GM08714 (cell line): ENCODE measurements around the gene PRDM16.

Experiments used
- H3K4me3 ChIP-seq: fragments of 200-500 bp; sonication (Bioruptor generic); 2 replicates; pipeline ENCODE4 v1.5.1; 2014; ENCODE audit warnings: mild to moderate bottlenecking, low read length, inconsistent platforms
- ZNF274 ChIP-seq: IDR thresholded peaks from 2 replicates; pipeline ENCODE4 v1.6.1; 2012; ENCODE audit warnings: mild to moderate bottlenecking, low read depth, low read length

The PRDM16 gene

DNA sequence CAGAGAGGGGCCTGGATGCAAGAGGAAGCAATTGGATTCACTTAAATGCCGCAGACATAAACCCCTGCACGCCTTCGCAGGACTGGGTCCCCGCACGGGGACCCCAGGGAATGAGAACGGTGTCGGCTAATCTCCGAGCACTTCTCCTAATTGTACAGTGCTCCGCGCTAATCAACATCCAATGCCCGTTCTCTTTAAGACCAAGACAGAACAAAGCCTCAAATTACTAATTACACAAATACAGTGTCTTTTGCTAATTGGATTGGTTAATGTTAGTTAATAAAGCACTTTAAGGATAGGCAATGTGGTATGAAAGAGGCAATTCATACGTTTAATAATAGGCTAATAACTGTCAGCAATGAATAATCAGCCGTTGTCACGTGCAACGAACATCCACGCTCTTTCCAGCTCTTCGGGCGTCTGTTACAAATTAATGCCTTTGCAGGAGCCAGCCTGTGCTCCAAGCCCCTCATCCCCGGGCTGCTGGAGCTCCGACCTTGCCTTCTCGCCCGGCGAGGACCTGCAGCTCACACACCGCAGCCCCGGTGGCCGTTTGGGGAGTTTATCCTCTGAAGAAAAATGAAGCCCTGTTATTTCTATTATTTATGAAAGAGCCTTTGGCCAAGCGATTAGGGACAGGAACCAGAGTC is 157.8 kb downstream of the PRDM16 start:
- no peak overlapping the region for H3K4me3 ChIP-seq
- TF ChIP-seq ZNF274: no peak

DNA sequence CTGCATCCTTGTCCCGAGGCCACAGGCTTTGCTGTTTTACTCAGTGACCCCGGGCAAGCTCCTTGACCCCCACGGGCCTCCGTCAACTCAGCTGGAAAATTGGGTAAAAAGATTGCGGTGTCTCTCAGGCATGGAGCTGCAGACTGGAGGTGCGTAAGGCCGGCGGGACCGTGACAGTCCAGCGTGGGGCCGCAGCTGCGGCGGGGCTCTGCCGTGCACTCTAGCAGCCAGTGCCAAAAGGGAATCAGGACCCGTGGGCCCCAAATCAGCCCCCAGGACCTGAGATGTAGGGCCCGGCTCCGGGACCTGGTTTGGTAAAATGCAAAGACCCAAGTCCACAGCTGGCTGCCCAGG is 158.3 kb downstream of the PRDM16 start:
- H3K4me3 ChIP-seq: no peak overlapping the region
- no peak for TF ChIP-seq ZNF274

DNA sequence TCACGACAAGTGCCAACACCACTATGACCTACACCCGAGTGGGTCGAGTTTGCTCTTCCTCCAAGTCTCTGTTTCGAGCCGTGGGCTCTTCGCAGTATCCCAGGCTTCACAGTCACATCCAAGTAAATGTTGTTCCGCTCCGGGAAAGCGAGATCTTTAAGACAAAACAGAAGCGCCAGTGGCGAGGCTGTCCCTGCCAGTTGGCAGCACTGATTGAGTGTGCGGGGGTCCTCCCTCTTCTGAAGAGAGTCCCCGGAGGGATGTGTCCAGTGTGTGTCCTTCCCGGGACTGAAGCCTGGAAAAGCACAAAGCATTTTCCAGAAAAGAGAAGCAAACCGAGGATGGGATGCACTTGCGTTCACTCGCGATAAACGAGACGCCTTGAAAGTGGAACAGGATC is 158.9 kb downstream of the PRDM16 start:
- H3K4me3 ChIP-seq: no peak overlapping the region
- TF ChIP-seq ZNF274: no peak

DNA sequence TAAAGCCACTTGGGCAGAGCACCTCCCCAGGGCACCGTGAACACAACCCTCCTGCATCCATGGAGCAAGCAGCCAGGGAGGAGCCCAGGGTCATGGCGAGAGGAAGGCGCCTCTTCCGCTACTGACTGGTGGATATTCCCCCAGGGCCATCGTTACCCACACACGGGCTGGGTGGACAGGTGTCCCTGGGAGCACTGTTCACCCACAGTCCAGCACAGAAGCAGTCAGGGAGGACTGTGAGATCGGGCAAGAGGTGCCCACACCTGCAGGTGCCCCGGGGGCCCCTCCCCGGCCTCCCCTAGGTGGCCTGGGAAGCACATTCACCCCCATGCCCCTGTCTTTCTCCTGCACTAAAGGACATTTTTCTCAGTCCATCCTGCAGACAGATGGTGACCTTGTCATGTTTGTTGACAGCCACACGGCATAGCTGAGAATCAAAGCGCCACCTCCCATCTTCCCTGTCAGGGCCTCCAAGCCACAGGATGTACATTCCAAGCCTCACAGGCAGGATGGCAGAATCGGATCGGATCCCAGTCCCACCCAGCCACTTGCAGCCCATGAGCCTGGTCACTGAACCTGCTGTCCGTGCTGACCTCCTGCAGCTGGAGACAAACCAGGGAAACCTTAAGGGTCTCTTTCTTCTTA is 160.2 kb downstream of the PRDM16 start:
- H3K4me3 ChIP-seq: no peak overlapping the region
- no peak for TF ChIP-seq ZNF274

DNA sequence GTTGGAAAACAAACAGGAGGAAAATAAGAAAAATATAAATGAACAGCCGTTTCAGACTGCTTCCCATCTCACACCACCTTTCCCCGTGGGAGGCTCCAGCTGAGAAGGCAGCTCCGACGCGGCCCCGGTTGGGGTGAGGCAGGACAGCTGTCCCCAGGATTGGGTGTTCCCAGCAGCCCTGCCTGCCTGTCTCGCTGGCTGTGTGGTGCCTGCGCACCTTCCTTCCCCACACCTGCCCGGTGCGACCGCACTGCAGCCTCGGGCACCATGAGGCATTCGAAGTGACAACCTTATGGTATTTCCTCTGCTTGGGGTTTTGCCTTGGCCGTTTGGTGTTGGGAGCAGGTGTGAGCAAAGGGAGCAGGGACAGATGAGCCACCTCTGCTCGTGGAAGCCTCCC is 161.6 kb downstream of the PRDM16 start:
- no peak overlapping the region for H3K4me3 ChIP-seq
- TF ChIP-seq ZNF274: no peak

DNA sequence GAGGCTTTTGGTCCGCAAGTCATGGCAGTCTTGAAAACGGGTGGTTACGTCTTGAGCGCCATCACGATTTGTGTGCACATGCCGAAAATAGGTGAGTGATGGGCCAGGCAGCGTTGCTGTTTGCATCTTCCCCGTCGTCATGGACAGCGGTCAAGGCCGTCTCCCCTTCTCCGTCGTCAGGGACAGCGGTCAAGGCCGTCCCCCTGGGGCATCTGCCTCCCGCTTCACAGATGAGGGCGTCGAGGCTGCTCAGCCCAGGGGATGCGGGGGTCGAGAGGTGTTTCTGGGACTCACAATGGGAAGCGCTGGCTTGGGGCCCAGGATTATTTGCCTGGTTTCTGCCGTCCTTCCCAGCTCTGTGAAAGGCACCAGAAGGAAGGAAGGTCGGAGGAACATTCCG is 162.2 kb downstream of the PRDM16 start:
- TF ChIP-seq ZNF274: no peak

DNA sequence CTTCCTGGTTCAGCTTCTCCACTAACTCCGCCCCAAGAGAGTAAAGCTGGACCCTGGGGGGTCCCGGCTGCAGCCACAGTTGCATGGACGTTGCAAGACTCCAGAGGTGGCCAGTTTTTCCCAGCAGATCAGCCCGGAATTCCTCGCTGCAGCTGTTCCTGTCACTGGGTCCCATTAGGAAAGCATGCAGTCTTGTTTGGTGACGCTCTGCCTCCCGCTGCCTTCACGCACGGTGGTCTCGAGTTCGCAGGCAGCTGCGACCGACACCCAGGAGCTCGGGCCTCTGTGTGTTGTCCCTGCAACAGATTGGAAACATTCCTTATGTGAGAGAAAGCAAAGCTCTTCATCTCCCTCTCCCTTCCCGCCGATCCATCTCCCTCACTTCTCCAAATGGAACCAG is 162.8 kb downstream of the PRDM16 start:
- H3K4me3 ChIP-seq: no peak overlapping the region

More for the DNA sequence above, 162.2 kb downstream of the PRDM16 start:
- H3K4me3 ChIP-seq: no peak overlapping the region

DNA sequence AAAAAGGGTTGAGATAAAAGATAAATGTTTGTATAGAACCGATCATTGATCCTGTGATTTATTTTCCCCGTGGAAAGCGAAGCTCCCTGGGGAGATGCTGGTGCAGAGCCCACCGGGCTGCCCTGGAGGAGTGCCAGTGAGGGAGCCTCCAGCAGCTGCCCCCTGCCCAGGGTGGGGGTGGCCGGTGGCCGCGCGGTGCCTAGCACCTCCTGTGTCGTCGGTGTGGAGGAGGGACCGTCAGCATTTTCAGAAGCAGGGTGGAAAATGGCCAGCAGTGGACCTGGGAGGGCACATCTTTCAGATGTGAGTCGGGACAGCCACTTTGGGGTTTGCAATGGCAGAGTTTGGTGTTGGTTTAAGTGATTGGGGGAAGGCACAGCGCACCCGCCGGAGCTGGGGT is 164.0 kb downstream of the PRDM16 start:
- no peak overlapping the region for H3K4me3 ChIP-seq
- no peak for TF ChIP-seq ZNF274

More for the DNA sequence above, 162.8 kb downstream of the PRDM16 start:
- no peak for TF ChIP-seq ZNF274

DNA sequence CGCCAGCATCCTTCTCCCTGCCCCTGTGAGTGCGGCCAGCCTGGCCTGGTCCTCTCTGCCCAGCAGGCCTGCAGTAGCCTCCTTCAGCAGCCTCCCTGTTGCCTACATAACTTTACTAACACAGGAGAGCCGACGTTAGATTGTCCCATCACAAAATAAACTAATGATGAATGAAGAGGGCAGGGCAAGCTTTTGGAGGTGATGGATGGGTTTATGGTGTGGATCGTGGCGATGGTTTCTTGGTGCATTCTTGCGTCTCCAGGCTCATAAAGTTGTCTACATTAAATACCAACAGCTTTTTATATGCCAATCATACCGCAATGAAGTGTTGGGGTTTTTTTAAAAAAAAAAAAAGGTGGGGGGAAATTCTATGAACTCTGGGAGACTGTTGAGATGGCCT is 164.5 kb downstream of the PRDM16 start:
- TF ChIP-seq ZNF274: no peak
- H3K4me3 ChIP-seq: no peak overlapping the region

DNA sequence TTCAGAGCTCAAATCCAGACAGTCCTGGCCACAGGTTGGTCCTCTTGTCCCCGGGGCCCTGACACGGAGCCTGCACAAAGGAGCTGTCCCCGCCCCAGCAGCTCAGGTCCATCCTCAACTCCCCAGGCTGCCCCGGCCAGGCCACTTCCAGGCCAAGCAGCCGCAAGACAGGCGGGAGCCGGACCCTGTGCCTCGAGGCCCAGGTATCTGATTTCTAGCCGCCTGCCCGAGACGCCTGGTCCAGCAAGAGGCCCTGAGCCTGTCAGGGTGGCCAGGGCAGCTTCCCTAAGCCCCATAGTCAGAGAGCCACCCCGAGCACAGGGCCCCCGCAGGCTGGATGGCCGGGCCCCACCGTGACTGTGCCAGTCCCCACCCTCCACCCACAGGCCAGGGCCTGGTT is 165.3 kb downstream of the PRDM16 start:
- no peak for TF ChIP-seq ZNF274
- H3K4me3 ChIP-seq: no peak overlapping the region

DNA sequence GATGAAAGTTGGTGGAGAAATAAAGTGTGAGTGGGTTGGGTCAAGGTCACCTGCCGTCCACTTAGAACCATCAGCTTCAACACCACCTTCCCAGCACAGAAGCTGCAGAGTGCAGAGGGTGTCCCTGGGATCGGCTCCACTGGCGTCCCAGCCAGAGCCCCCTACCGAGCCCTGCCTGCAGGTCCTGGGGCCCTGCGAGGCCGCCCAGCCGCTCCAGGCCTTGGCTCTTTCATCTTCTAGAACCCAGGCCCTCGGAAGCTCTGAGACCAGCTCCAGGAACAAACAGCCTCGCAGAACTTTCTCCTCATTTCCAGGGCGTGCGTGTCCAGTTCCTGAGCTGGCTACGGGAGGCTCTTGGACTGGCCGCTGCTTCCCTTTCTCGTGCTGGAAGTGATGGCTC is 166.0 kb downstream of the PRDM16 start:
- H3K4me3 ChIP-seq: no peak overlapping the region
- no peak for TF ChIP-seq ZNF274

DNA sequence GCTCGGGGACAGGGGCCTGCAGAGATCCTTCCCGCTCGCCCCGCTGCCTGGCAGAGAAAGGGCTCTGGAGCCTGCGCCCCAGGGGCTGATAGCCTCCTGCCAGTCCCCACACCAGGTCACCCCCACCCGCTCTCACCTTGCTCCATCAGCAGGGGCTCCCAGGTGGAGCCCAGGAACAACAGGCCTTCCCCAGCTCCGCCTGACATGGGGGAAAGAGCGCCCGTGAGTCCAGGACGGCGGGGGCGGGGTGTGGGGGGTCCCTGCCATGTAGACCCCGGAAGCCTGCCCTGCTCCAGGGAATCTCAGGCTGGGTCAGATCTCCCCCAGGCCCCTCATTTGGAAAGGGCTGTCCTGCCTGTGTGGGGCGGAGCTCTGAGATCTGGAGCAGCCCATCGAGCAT is 166.5 kb downstream of the PRDM16 start:
- no peak overlapping the region for H3K4me3 ChIP-seq
- TF ChIP-seq ZNF274: no peak

DNA sequence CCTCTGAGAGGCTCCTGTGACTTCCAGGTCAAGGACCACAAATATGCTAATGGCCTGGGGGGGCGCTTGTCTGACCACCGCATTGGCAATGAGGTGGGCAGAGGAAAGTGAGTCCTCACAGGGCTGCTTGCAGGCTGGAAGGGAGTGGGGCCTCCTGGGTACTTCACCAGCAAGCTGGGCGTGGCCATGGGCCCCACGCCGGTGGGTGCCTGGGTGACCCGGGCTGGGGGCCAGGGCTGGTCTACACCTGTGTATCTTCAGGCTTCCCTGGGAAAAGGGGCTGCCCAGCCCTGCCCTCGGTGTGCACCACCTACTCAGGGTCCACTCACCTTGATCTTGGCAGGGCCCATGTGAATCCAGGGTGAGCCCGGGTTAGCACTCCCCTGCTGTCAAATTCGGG is 167.4 kb downstream of the PRDM16 start:
- H3K4me3 ChIP-seq: no peak overlapping the region
- no peak for TF ChIP-seq ZNF274

DNA sequence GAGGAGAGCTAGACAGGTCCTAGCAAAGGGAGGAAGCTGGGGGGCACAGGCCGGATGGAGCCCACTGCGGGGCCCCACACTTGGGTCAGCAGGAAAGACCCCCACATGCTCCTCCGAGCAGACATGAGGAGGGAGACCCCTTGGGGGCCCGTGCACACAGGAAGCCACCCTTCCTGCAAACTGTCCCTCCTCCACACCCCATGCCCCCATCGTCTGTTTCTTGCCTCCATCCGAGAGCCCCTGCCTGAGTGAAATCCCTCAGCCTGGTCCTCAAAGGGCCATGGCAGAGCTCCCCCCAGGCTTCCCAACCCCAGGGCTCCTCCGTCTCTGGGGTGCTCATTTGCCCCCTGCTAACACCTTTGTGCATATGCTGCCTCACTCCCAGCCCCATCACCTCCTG is 168.0 kb downstream of the PRDM16 start:
- TF ChIP-seq ZNF274: no peak
- no peak overlapping the region for H3K4me3 ChIP-seq

DNA sequence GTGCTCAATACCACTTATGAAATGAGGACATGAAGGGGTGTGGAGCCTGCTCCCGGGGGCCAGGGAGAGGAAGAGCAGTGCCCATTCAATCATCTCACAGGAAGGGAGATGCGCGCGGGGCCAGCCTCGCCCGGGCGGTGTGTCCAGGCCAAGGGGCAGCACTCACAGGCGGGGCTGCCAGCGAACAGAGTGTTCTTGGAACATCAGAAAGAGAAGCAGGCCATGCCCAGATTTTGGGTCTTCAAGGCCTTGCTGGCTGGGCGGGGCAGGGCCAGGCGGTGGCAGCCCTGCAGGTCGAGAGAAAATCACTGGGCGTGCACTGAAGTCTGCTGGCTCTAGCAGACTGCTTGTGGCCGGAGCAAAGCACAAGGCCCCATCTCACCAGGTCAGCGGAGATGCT is 168.6 kb downstream of the PRDM16 start:
- H3K4me3 ChIP-seq: no peak overlapping the region
- no peak for TF ChIP-seq ZNF274
